Coronary artery (tissue), 2 donors: ENCODE data around the gene CST8.

ENCODE experiments used
- DNase-seq: peaks from one replicate; pipeline ENCODE4 v3.0.0-alpha.2; 2017; ENCODE audit warnings: low spot score
- H3K27ac ChIP-seq, 2 donors: fragments of 200-600 bp; sonication (generic); one replicate each; pipeline ENCODE4 v1.5.1; 2016 to 2019
- H3K4me3 ChIP-seq: fragments of 200-600 bp; sonication (generic); 2 replicates; pipeline ENCODE4 v1.5.1; 2016; ENCODE audit warnings: mild to moderate bottlenecking, moderate library complexity
- TF ChIP-seq, protein P1 (sequence below): fragments of 200-600 bp; sonication (generic); IDR thresholded peaks from one replicate; pipeline ENCODE4 v1.5.1; 2019; ENCODE audit warnings: antibody characterized with exemption

The CST8 gene

GRCh38 chr20:23508449-23509229 is 17.7 kb downstream of the CST8 start:
- no peak overlapping the region for H3K4me3 ChIP-seq
- DNase-seq, result no peak
- TF ChIP-seq, protein P1, sequence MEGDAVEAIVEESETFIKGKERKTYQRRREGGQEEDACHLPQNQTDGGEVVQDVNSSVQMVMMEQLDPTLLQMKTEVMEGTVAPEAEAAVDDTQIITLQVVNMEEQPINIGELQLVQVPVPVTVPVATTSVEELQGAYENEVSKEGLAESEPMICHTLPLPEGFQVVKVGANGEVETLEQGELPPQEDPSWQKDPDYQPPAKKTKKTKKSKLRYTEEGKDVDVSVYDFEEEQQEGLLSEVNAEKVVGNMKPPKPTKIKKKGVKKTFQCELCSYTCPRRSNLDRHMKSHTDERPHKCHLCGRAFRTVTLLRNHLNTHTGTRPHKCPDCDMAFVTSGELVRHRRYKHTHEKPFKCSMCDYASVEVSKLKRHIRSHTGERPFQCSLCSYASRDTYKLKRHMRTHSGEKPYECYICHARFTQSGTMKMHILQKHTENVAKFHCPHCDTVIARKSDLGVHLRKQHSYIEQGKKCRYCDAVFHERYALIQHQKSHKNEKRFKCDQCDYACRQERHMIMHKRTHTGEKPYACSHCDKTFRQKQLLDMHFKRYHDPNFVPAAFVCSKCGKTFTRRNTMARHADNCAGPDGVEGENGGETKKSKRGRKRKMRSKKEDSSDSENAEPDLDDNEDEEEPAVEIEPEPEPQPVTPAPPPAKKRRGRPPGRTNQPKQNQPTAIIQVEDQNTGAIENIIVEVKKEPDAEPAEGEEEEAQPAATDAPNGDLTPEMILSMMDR, result no peak
- H3K27ac ChIP-seq, result no peak overlapping the region

DNA sequence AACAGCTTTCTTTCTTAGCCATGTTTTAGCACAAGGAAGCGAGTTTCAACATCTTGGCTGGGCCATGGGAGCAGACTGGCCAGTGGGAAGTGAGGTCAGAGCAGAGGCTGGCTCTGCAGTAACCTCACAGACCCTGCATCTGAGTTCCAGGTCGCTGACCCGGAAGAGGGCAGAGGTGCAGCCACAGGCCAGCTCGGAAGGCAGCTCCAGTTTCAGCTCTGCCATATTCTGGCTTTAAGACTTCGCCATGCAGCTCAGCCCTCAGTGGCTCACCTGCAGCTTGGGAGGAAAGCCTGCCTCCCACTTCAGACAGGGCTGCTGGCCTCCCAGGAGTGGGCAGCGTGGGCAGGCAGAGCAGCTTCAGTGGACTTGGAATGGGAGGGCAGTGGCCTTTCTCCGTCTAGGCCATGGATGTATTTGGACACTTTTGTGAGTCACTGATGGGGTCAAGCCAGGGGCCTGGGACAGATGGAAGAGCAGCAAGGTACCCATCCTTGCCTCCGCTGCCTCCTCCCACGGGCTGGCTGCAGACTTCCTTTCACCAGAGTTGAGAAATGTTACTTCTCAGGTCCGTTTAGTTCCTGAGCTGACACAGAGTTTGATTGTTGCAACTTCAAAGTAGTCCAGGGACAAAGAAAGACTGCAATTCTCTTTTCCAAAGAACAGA is 18.5 kb downstream of the CST8 start:
- Histone ChIP-seq H3K27ac (no peak overlapping the region), H3K4me3 (no peak overlapping the region)
- no peak for DNase-seq
- TF ChIP-seq, protein P1, result no peak

DNA sequence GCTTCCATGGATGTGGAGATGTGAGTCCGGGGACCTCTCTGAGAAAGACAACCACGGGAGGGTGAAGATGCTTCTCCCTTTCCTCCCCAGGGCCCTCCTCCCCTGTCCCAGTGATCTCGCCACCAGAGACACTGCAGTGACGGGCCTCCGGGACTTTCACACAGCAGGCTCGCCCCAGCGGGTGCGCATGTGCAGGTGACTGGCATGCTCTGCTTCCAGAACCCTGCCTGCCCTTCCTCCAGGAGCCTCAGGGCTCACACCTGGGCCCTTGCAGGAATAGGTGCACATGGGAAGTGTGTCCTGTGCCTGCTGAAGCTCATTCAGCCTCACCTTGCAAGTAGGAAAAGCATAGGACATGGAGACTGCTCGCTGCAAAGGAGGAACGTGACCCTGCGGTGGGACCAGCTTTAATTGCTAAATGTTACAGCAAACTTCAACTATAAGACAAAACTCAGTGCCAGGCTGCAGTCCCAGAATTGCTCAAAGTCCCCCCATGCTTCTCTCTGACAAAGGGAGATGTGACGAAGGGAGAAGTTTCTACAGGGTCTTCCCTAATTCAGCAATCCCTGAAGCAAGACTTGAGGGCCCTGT is 19.2 kb downstream of the CST8 start:
- Histone ChIP-seq H3K27ac (no peak overlapping the region), H3K4me3 (no peak overlapping the region)
- DNase-seq, result no peak
- TF ChIP-seq, protein P1, result no peak

GRCh38 chr20:23513164-23513563 is 22.2 kb downstream of the CST8 start:
- DNase-seq, result no peak
- Histone ChIP-seq H3K27ac (no peak overlapping the region), H3K4me3 (no peak overlapping the region)
- TF ChIP-seq, protein P1, result no peak

DNA sequence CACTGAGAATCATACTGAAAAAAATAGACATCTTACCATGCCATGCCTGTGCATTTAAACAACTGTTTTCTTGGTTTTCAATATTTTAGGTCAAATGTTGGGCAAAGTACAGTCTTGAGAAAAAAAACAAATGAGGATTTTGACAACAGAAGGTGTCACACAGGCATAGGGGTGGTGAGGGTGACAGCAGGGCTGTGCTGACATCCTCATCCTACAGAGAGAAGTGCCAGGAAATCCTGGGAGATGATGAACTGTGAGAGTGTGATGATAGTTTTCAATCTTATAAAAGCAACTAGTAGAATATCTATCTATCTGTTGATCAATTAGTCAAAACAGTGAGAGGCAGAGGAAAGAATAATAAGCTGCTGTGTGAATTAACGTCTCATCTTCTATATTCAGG is 23.9 kb downstream of the CST8 start:
- H3K27ac ChIP-seq, result no peak overlapping the region
- TF ChIP-seq, protein P1, result no peak
- no peak overlapping the region for H3K4me3 ChIP-seq
- DNase-seq, result no peak

DNA sequence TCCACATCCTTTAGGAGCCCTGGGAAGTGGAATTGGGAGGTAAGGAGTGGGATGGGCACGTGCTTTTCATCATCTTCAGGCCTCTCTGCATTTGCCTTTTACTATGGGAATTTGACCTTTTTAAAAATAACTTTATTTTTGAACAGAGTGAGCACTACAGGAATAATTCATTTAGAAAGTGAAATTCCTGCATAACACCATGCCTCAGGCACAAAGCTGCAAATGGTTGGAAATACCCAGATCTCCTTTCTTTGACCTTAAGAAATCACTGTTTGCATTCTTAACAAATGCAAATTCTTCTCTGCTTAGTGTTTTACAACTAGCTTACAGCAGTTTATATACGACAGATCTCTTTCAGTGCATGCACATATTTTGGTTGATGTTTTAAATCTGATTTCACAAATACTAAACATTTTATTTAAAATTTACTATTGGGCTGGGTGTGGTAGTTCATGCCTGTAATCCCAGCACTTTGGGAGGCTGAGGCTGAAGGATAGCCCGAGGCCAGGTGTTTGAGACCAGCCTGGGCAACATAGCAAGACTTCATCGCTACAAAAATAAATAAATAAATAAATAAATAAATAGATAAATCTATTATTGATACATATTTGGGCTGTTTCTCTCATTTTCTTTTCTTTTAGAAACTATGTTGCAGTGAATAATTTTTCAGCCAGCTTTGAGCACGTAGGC is 24.5 kb downstream of the CST8 start:
- H3K27ac ChIP-seq, result no peak overlapping the region
- TF ChIP-seq, protein P1, result no peak
- H3K4me3 ChIP-seq, result no peak overlapping the region
- no peak for DNase-seq
